Endothelial cell (in vitro differentiated cells): ENCODE results near the gene ST8SIA1. TPM values are rescaled to one million over a fixed set of nuclear protein-coding genes. Genes with fewer than 3 reads are reported as not detected.

Experiments used
- DNase-seq: peaks from one replicate; pipeline ENCODE4 v3.0.0; 2021; ENCODE audit warnings: low spot score
- H3K27ac Mint-ChIP-seq: one replicate; pipeline ENCODE4 v1.8.0; 2021; ENCODE audit warnings: mixed read lengths, inconsistent platforms; ENCODE audit not compliant: unreplicated experiment
- H3K27me3 Mint-ChIP-seq: one replicate; pipeline ENCODE4 v1.8.0; 2021; ENCODE audit warnings: mild to moderate bottlenecking, moderate library complexity, mixed read lengths, inconsistent platforms; ENCODE audit not compliant: unreplicated experiment
- H3K36me3 Mint-ChIP-seq: one replicate; pipeline ENCODE4 v1.8.0; 2021; ENCODE audit warnings: mild to moderate bottlenecking, low read depth, mixed read lengths, inconsistent platforms; ENCODE audit not compliant: unreplicated experiment
- H3K4me1 Mint-ChIP-seq: one replicate; pipeline ENCODE4 v1.8.0; 2021; ENCODE audit warnings: mild to moderate bottlenecking, mixed read lengths, inconsistent platforms; ENCODE audit not compliant: unreplicated experiment
- H3K4me3 Mint-ChIP-seq: one replicate; pipeline ENCODE4 v1.8.0; 2021; ENCODE audit warnings: mild to moderate bottlenecking, mixed read lengths, inconsistent platforms; ENCODE audit not compliant: unreplicated experiment
- H3K9me3 Mint-ChIP-seq: one replicate; pipeline ENCODE4 v1.8.0; 2021; ENCODE audit warnings: mixed read lengths, inconsistent platforms; ENCODE audit not compliant: unreplicated experiment
- total RNA-seq: library from RNA; stranded (reverse); fragmentation: NEBNext Ultra II Directional; extraction: Animal tissue kit (Norgen Biotek cat#: 25700); gene quantifications from one replicate; pipeline ENCODE4 v1.2.1, GENCODE V29; 2021; ENCODE audit not compliant: unreplicated experiment
- TF ChIP-seq, protein P1 (sequence below): fragments of 200-600 bp; sonication (generic); IDR thresholded peaks from one replicate; pipeline ENCODE4 v1.5.0; 2021; ENCODE audit warnings: antibody characterized with exemption; ENCODE audit not compliant: unreplicated experiment

The ST8SIA1 gene
- total RNA-seq, 1 donor from 2014 or later, result 0.77 TPM

DNA sequence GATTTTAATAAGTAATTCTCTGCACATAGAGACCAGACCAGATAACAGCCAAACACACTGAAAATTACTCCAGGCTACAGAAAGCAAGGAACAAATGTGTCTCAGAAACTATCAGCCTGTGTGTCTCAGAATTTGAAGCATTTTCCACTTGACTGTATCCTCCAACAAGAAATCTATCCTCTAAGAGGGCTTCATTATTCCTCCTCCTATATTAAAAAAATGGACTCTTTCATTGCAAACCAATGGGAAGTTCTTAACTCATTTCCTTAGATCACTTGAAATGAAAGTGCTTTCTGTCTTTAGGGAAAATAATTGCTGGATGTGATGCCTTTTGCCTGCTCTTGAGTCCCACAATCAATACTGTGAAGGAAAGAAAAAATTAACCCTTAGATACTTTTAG lies 2.3 kb downstream of the ST8SIA1 start:
- H3K4me3 Mint-ChIP-seq, result peak overlapping the region; percentile 70
- no peak overlapping the region for H3K27ac Mint-ChIP-seq
- no peaks in the 10 kb centered on the region for H3K36me3 Mint-ChIP-seq

DNA sequence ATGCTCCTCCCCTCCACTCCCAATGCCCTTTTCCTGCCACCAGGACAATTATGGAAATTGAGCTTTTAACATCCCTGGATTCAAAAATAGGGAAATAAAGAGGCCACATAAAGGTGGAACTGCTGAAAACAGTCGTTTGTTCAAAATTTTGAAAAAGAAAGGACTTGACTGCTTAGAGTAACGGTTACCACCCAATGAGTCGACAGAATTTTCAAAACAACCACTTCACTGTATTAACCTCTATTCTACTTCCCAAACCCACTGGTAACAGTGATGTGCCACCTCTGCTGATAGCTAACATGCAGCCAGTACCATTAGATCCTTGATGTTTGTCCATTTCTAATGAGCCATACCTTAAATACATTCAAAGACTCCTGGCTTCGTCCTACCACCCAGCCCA lies 4.9 kb downstream of the ST8SIA1 start:
- Mint-ChIP-seq H3K36me3 (no peaks in the 10 kb centered on the region), H3K9me3 (no peaks in the 10 kb centered on the region), H3K4me3 (no peak overlapping the region), H3K4me1 (peaks cover 15% of the 10 kb centered on the region), H3K27me3 (peaks cover 6% of the 10 kb centered on the region), H3K27ac (no peak overlapping the region)
- TF ChIP-seq, protein P1, sequence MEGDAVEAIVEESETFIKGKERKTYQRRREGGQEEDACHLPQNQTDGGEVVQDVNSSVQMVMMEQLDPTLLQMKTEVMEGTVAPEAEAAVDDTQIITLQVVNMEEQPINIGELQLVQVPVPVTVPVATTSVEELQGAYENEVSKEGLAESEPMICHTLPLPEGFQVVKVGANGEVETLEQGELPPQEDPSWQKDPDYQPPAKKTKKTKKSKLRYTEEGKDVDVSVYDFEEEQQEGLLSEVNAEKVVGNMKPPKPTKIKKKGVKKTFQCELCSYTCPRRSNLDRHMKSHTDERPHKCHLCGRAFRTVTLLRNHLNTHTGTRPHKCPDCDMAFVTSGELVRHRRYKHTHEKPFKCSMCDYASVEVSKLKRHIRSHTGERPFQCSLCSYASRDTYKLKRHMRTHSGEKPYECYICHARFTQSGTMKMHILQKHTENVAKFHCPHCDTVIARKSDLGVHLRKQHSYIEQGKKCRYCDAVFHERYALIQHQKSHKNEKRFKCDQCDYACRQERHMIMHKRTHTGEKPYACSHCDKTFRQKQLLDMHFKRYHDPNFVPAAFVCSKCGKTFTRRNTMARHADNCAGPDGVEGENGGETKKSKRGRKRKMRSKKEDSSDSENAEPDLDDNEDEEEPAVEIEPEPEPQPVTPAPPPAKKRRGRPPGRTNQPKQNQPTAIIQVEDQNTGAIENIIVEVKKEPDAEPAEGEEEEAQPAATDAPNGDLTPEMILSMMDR, result no peak
- no peak for DNase-seq

More for the DNA sequence above, 2.3 kb downstream of the ST8SIA1 start:
- TF ChIP-seq, protein P1, result no peak
- Mint-ChIP-seq H3K27me3 (peaks cover 8% of the 10 kb centered on the region), H3K9me3 (no peaks in the 10 kb centered on the region), H3K4me1 (peaks cover 15% of the 10 kb centered on the region)
- no peak for DNase-seq

DNA sequence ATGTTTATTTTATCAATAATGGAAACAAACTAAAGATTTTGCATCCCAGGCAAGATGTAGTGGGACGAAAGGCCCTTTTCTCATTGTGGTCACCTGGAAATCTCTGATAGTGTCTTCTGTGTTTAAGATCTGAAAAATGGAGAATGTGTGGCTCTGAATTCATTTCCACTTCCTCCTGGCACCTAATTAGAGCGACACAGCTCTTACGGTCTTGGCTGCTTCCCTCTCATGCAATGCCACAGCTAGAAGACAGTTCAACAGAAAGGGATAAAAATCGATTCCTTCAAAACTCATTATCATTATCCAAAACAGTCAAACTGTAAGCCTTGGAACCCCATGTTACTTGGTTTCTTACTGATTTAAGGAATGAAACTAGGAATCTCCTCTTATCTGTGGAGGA lies 9.3 kb downstream of the ST8SIA1 start:
- no peak overlapping the region for H3K4me3 Mint-ChIP-seq
- TF ChIP-seq, protein P1, result no peak
- no peak for DNase-seq
- no peak overlapping the region for H3K27ac Mint-ChIP-seq
- H3K36me3 Mint-ChIP-seq, result no peaks in the 10 kb centered on the region
- H3K27me3 Mint-ChIP-seq, result no peaks in the 10 kb centered on the region
- peaks cover 8% of the 10 kb centered on the region for H3K4me1 Mint-ChIP-seq
- H3K9me3 Mint-ChIP-seq, result no peaks in the 10 kb centered on the region

DNA sequence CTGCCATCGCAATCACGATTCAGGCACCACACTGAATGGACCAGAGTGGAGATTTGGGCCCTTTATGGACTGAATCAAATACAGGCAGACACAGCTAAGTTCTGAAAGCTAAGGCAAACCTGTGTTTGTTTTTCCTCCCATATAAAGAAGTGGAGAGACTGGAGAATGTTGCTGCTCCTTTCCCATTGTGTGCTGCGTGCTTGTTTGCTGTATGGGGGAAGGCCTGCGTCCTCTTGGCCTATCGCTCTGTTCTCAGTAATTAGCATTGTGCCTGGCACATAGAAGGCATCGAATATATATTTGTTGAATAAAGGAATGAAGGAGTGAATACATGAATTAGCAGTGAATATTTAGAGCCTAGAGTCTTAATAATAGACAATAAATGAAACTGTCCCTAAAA lies 12.4 kb downstream of the ST8SIA1 start:
- DNase-seq, result no peak
- H3K27me3 Mint-ChIP-seq, result no peaks in the 10 kb centered on the region
- H3K4me3 Mint-ChIP-seq, result no peak overlapping the region
- peaks cover 8% of the 10 kb centered on the region for H3K4me1 Mint-ChIP-seq
- H3K27ac Mint-ChIP-seq, result no peak overlapping the region
- TF ChIP-seq, protein P1, result no peak
- H3K9me3 Mint-ChIP-seq, result no peaks in the 10 kb centered on the region
- H3K36me3 Mint-ChIP-seq, result no peaks in the 10 kb centered on the region

DNA sequence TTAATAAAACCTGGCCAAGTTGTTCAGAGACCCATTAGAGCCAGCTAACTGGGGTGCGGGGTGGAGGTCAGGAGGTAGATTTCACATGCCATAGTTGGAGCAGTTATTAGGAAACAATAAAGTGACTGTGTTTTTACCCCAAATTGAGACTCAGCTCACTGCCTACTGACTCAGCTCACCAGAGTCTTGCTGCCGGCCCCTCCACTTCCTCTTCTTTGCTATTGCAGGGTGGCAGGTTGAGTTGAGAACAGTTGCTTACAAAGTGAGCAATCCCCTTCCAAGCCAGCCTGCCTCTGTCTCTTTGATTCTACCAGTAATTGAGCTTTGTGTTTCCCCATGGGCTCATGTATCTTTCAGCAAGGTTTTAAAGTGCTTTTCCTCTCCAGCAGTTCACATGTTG lies 12.9 kb downstream of the ST8SIA1 start:
- TF ChIP-seq, protein P1, result no peak
- DNase-seq, result no peak
- H3K36me3 Mint-ChIP-seq, result no peaks in the 10 kb centered on the region
- H3K4me3 Mint-ChIP-seq, result no peak overlapping the region
- H3K27ac Mint-ChIP-seq, result no peak overlapping the region
- no peaks in the 10 kb centered on the region for H3K27me3 Mint-ChIP-seq
- peaks cover 8% of the 10 kb centered on the region for H3K4me1 Mint-ChIP-seq
- H3K9me3 Mint-ChIP-seq, result no peaks in the 10 kb centered on the region
